Stimulated activated naive CD8-positive, alpha-beta T cell treated with anti-CD3 and anti-CD28 coated beads, Interleukin-15, Interleukin-2, amounts not matched to agents 100 ng/mL and 50 ng/mL, for 24 hours (primary cell): ENCODE measurements around the gene CNP.

Source experiments
- H3K27ac Mint-ChIP-seq: one replicate; pipeline ENCODE4 v1.8.0; 2021; ENCODE audit warnings: mild to moderate bottlenecking, mixed read lengths
- H3K27me3 Mint-ChIP-seq: one replicate; pipeline ENCODE4 v1.8.0; 2021; ENCODE audit warnings: mixed read lengths
- H3K36me3 Mint-ChIP-seq: one replicate; pipeline ENCODE4 v1.8.0; 2021; ENCODE audit warnings: low read depth, mixed read lengths
- H3K4me1 Mint-ChIP-seq: one replicate; pipeline ENCODE4 v1.8.0; 2021; ENCODE audit warnings: low read depth, mixed read lengths
- H3K4me3 Mint-ChIP-seq: one replicate; pipeline ENCODE4 v1.8.0; 2021; ENCODE audit warnings: mild to moderate bottlenecking, mixed read lengths
- H3K9me3 Mint-ChIP-seq: one replicate; pipeline ENCODE4 v1.8.0; 2021; ENCODE audit warnings: mixed read lengths

CNP gene

DNA sequence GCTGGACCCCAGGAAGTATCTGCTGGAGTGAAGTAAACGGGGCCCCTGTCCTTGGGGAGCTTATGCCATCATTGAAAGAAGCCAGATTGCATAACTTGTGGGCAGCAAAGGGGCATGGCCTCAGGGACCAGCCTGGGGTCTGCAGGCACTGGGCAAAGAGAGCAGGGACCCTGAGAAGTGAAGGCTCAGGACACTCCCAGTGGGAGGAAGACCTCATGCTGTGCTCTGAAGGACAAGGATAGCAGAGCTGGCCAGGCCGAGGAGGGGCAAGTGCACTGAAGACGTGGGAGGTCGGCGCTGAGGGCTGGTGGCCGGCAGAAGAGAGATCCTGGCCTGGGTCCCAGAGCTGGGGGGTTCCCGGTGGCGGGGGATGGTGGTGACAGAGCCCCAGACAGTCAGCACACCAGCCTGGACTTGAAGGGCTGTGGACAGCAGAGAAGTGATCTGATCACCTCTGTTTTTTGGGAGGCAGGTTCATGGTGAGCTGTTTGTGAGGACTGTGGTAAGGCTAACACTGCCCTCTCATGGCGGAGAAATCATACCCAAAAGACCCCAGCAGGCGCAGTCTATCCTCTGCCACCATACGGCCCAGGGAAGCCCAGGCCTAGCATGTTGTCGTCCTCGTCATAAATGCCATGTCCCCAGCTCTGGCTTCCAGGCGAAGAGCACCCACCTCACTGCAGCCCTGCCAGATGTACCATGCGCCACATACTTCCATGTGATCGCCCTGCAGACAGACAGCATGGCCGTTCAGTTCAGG lies 7.1 kb upstream of the CNP start:
- Mint-ChIP-seq H3K9me3 (no peaks in the 10 kb centered on the region), H3K4me1 (no peaks in the 10 kb centered on the region), H3K27ac (no peak overlapping the region), H3K27me3 (no peaks in the 10 kb centered on the region), H3K4me3 (no peak overlapping the region), H3K36me3 (no peaks in the 10 kb centered on the region)

DNA sequence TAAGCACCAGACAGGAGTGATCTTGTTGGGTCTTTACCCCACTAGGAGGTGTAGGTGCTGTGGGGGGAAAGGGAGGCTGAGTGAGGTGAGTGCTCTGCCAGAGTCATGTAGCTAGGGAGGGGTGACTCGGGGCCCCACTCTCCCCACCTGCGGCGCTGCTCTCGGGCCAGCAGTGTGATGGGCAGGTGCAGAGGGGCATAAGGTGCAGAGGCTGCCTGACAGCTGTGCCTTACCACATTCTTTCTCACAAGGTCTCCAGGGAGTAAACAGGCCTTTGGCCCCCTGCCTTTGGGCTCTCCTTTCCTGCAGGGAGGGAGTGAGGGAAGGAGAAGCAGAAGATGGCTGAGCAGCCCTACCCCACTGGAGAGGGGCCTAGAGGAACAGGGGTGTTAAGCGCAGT lies 4.5 kb upstream of the CNP start:
- Mint-ChIP-seq H3K4me1 (peaks cover 15% of the 10 kb centered on the region), H3K9me3 (no peaks in the 10 kb centered on the region), H3K4me3 (no peak overlapping the region), H3K36me3 (no peaks in the 10 kb centered on the region), H3K27me3 (no peaks in the 10 kb centered on the region), H3K27ac (no peak overlapping the region)

GRCh38 chr17:41962768-41963434 lies 3.7 kb upstream of the CNP start:
- Mint-ChIP-seq H3K27me3 (no peaks in the 10 kb centered on the region), H3K9me3 (no peaks in the 10 kb centered on the region), H3K4me1 (peaks cover 19% of the 10 kb centered on the region), H3K36me3 (no peaks in the 10 kb centered on the region), H3K4me3 (no peak overlapping the region), H3K27ac (no peak overlapping the region)

- H3K4me3 Mint-ChIP-seq: peak overlapping the region; percentile 86
- peaks cover 11% of the 10 kb centered on the region for H3K36me3 Mint-ChIP-seq
- peak overlapping the region; percentile 69 for H3K27ac Mint-ChIP-seq
- no peaks in the 10 kb centered on the region for H3K9me3 Mint-ChIP-seq
- peaks cover 41% of the 10 kb centered on the region for H3K4me1 Mint-ChIP-seq
- no peaks in the 10 kb centered on the region for H3K27me3 Mint-ChIP-seq
These were observed 717 bp upstream of the CNP start for GRCh38 chr17:41965694-41966462.

DNA sequence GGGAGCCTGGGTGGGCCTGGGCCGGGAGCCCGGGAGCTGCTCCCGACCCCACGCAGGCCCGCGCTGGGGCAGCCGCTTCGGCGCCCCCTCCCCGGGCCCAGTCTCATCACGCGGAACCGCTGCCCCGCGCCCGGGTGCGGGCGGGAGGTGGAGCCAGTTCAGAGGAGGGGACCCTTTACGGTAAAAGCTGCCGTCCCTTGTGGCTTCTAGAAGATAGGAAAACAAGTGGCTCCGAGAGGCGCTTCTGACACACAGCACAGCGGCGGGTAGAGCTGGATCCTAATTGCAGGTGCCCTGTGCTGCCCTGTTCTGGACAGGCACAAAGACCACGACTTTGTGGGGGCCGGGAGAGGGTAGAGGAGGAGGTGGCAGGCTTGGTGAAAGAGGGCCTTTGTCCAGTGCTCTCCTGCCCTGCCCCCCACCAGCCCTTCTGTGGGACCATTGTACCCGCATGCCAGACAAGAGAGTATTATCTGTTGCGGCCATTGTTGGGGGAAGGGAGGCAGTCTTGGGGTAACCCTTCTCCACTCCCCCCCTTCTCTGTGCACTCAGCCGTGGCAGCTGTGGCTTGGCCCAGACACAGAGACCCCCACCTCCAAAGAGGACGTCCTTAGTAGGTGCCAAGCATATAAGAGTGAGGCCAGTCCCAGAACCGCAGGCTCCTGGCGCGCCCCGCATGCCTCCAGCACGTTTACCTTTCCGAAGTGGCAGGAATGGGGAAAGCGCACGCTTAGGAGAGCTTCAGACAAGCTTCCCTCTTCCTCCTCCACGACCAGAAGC lies 736 bp downstream of the CNP start:
- no peaks in the 10 kb centered on the region for H3K27me3 Mint-ChIP-seq
- peaks cover 17% of the 10 kb centered on the region for H3K36me3 Mint-ChIP-seq
- peak overlapping the region; percentile 86 for H3K4me3 Mint-ChIP-seq
- no peaks in the 10 kb centered on the region for H3K9me3 Mint-ChIP-seq
- peak overlapping the region; percentile 85 for H3K27ac Mint-ChIP-seq
- peaks cover 45% of the 10 kb centered on the region for H3K4me1 Mint-ChIP-seq

DNA sequence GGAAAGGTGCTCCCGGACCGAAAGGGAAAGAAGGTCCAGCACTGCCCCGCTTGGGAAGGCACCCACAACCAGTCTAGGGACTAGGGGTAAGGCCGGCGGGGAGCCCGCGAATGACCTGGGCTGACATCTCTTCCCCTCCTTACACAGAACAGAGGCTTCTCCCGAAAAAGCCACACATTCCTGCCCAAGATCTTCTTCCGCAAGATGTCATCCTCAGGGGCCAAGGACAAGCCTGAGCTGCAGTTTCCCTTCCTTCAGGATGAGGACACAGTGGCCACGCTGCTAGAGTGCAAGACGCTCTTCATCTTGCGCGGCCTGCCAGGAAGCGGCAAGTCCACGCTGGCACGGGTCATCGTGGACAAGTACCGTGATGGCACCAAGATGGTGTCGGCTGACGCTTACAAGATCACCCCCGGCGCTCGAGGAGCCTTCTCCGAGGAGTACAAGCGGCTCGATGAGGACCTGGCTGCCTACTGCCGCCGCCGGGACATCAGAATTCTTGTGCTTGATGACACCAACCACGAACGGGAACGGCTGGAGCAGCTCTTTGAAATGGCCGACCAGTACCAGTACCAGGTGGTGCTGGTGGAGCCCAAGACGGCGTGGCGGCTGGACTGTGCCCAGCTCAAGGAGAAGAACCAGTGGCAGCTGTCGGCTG lies 1.5 kb downstream of the CNP start:
- no peaks in the 10 kb centered on the region for H3K9me3 Mint-ChIP-seq
- H3K27me3 Mint-ChIP-seq: no peaks in the 10 kb centered on the region
- peak overlapping the region; percentile 86 for H3K4me3 Mint-ChIP-seq
- peak overlapping the region; percentile 85 for H3K27ac Mint-ChIP-seq
- H3K4me1 Mint-ChIP-seq: peaks cover 45% of the 10 kb centered on the region
- H3K36me3 Mint-ChIP-seq: peaks cover 21% of the 10 kb centered on the region

DNA sequence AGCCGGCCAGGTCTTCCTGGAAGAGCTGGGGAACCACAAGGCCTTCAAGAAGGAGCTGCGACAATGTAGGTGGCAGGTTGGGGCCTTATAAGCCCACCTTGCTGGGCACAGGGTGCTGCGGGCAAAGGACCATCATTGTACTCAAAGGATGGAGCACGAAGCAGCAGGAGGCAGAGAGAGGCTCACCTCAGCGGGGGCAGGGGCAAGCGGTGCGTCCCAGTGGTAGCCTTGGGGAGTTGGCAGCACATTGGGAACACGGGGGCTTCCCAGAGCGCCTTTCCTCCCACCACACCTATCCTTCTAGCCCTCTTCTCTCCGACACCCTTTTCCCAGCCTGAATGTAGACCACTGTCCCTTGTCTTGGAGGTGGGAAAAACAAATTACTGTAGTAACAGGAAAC lies 2.1 kb downstream of the CNP start:
- H3K9me3 Mint-ChIP-seq: no peaks in the 10 kb centered on the region
- peaks cover 28% of the 10 kb centered on the region for H3K36me3 Mint-ChIP-seq
- H3K4me3 Mint-ChIP-seq: no peak overlapping the region
- peaks cover 45% of the 10 kb centered on the region for H3K4me1 Mint-ChIP-seq
- peak overlapping the region; percentile 40 for H3K27ac Mint-ChIP-seq
- H3K27me3 Mint-ChIP-seq: no peaks in the 10 kb centered on the region

GRCh38 chr17:41970901-41971331 lies 4.3 kb downstream of the CNP start:
- Mint-ChIP-seq H3K4me1 (peaks cover 33% of the 10 kb centered on the region), H3K9me3 (no peaks in the 10 kb centered on the region), H3K27ac (peak overlapping the region; percentile 42), H3K4me3 (no peak overlapping the region), H3K27me3 (no peaks in the 10 kb centered on the region), H3K36me3 (peaks cover 36% of the 10 kb centered on the region)

GRCh38 chr17:41971721-41972523 lies 5.3 kb downstream of the CNP start:
- Mint-ChIP-seq H3K4me3 (no peak overlapping the region), H3K27me3 (no peaks in the 10 kb centered on the region), H3K9me3 (no peaks in the 10 kb centered on the region), H3K27ac (no peak overlapping the region), H3K36me3 (peaks cover 45% of the 10 kb centered on the region), H3K4me1 (peaks cover 29% of the 10 kb centered on the region)

DNA sequence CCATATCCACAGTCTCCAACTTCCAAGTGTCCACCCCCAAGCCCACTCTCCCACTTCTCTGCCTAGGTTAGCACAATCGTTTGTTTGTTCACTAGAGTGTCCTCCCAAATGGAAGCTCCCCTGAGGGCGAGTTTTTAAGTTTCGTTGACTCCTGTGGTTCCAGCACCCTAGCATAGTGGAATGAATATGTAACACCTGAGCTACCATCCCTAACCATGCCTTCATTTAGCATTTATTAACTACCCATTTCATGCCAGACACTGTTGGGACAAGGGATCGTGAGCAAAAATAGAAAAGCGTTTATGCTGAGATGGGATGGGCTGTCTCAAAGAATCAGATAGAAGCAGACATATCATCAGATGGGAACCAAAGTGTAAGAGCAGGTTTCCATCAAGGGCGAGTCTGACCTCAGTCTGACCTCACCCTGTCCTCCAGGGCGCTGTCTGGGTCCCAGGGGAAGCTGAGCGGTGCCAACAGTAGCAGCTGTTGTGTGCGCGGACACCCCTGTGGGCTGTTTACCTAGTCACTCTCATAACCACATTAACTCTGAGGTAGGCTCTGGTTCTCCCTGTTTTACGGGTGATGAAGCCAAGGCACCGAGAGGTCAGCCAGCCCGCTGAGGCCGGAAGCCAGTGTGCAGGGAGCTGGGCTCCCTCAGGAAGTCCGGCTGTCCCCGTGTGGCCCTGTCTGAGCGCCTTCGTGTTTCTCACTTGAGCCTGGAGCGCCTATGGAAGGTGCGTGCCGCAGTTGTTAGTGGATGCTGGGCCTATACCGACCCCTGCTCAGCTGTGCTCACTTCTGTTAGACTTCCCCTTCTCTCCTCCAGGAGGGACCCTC lies 6.2 kb downstream of the CNP start:
- Mint-ChIP-seq H3K4me1 (peaks cover 27% of the 10 kb centered on the region), H3K27me3 (no peaks in the 10 kb centered on the region), H3K36me3 (peaks cover 50% of the 10 kb centered on the region), H3K9me3 (no peaks in the 10 kb centered on the region), H3K4me3 (no peak overlapping the region), H3K27ac (no peak overlapping the region)

- Mint-ChIP-seq H3K4me3 (no peak overlapping the region), H3K27me3 (no peaks in the 10 kb centered on the region), H3K9me3 (no peaks in the 10 kb centered on the region), H3K36me3 (peaks cover 54% of the 10 kb centered on the region), H3K4me1 (peaks cover 21% of the 10 kb centered on the region), H3K27ac (no peak overlapping the region)
These were observed 6.8 kb downstream of the CNP start for GRCh38 chr17:41973408-41973811.

DNA sequence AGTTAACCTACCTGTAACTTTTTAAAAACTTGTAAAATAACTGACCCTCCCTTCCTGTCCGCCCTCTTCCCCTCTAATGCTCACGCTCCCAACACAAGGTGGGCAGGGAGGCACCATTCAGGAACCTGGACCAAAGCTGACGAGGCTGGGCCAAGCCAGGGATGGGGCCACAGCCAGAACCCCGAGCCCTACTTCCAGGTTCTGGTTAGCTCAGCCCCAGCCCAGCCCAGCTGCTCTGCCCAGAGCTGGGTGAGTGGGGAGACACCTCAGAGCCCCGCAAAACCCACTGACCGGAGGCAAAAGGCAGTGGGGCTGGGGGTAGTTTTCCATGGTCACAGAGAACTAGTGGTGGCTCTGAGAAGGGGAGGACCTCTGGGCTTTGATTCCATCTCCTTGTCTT lies 7.4 kb downstream of the CNP start:
- Mint-ChIP-seq H3K4me3 (no peak overlapping the region), H3K27me3 (no peaks in the 10 kb centered on the region), H3K4me1 (peaks cover 16% of the 10 kb centered on the region), H3K36me3 (peaks cover 53% of the 10 kb centered on the region), H3K9me3 (no peaks in the 10 kb centered on the region), H3K27ac (no peak overlapping the region)

- peaks cover 48% of the 10 kb centered on the region for H3K36me3 Mint-ChIP-seq
- no peaks in the 10 kb centered on the region for H3K9me3 Mint-ChIP-seq
- H3K27me3 Mint-ChIP-seq: no peaks in the 10 kb centered on the region
- no peak overlapping the region for H3K4me3 Mint-ChIP-seq
- H3K27ac Mint-ChIP-seq: no peak overlapping the region
- H3K4me1 Mint-ChIP-seq: peaks cover 9% of the 10 kb centered on the region
These were observed 8.1 kb downstream of the CNP start for GRCh38 chr17:41974658-41975057.
